ENCODE results near the gene HYAL4. TPM values are rescaled to one million over a fixed set of nuclear protein-coding genes. Genes with fewer than 3 reads are reported as not detected.

The HYAL4 gene
- total and polyA plus RNA-seq, 2 donors from 2014 or later = 0.24 TPM; not detected in 1

GRCh38 chr7:123924941-123925340 lies 80.0 kb downstream of the HYAL4 start, which contains the start of gene SPAM1:
Gene SPAM1 (plus strand): TSS chr7:123925241. CDS start chr7:123953571, 28,330 bp downstream.
- no peaks in the 10 kb centered on the region for H3K36me3 ChIP-seq (ENCODE audit: control insufficient read depth in 2 of 3, insufficient read depth in 3 of 3, low read length in 3 of 3)
- H3K9me3 ChIP-seq (ENCODE audit: control insufficient read depth in 2 of 3, insufficient read depth in 1 of 3, low read length in 3 of 3) = no peaks in the 10 kb centered on the region
- H3K27me3 ChIP-seq (ENCODE audit: control insufficient read depth, insufficient read depth, low read length) = no peaks in the 10 kb centered on the region
- H3K9ac ChIP-seq (ENCODE audit: low read length in 3 of 3) = no peak within 1 kb of the TSS
- no peak within 1 kb of the TSS for H3K27ac ChIP-seq (ENCODE audit: low read depth in 2 of 2, low read length in 2 of 2)
- no peak within 1 kb of the TSS for H3K4me3 ChIP-seq (ENCODE audit: low read length in 3 of 3)
- intact Hi-C loops (cut with DNase I) = no loop called here
- no peaks in the 10 kb centered on the region for H3K4me1 ChIP-seq (ENCODE audit: control insufficient read depth in 2 of 3, insufficient read depth in 2 of 3, low read depth in 1 of 3, low read length in 3 of 3)
- DNase-seq (no peak), FAIRE-seq (no peak)
- no peak for TF ChIP-seq CTCF (IDR thresholded peaks at IDR 0.05; ENCODE audit: borderline replicate concordance, extremely low read depth, insufficient read depth)

Other genes starting within 250 kb of the HYAL4 start
- not detected for gene ASB15, start 243.3 kb upstream of the HYAL4 start, total RNA-seq
- gene ASB15, start 243.3 kb upstream of the HYAL4 start, polyA plus RNA-seq (ENCODE audit: insufficient read depth, low read depth, low replicate concordance) = 1.8 TPM
- gene LMOD2, start 189.3 kb upstream of the HYAL4 start, total RNA-seq = not detected
- not detected for gene LMOD2, start 189.3 kb upstream of the HYAL4 start, polyA plus RNA-seq (ENCODE audit: insufficient read depth, low read depth, low replicate concordance)
- 50.4 TPM for gene WASL, start 96.2 kb upstream of the HYAL4 start, total RNA-seq
- gene WASL, start 96.2 kb upstream of the HYAL4 start, polyA plus RNA-seq (ENCODE audit: insufficient read depth, low read depth, low replicate concordance) = 28.7 TPM
- not detected for gene SPAM1, start 80.1 kb downstream of the HYAL4 start, total RNA-seq
- gene SPAM1, start 80.1 kb downstream of the HYAL4 start, polyA plus RNA-seq (ENCODE audit: insufficient read depth, low read depth, low replicate concordance) = not detected
- not detected for gene TMEM229A, start 187.9 kb downstream of the HYAL4 start, total RNA-seq
- gene TMEM229A, start 187.9 kb downstream of the HYAL4 start, polyA plus RNA-seq (ENCODE audit: insufficient read depth, low read depth, low replicate concordance) = not detected